Tibial nerve (tissue), 4 donors: ENCODE measurements around the gene CLASRP. TPM values are rescaled to one million over a fixed set of nuclear protein-coding genes. Genes with fewer than 3 reads are reported as not detected.
A peak's percentile ranks its signal among the peaks of the same experiment; 100 is the strongest.

Experiments
- DNase-seq, 2 donors: peaks; one replicate each; pipeline ENCODE4 v3.0.0-alpha.2; 2019; ENCODE audit warnings: low spot score in 2 of 2
- H3K27ac ChIP-seq, 4 donors: fragments of 200-600 bp; sonication (generic) in 3 of 4; one replicate each; pipeline ENCODE4 v1.5.1; 2017 to 2019; ENCODE audit warnings: mild to moderate bottlenecking in 1 of 4
- H3K27me3 ChIP-seq, 2 donors: fragments of 200-600 bp; sonication (generic) in 1 of 2; one replicate each; pipeline versions ENCODE4 v1.5.1 to v1.6.0; 2017 to 2019
- H3K36me3 ChIP-seq, 3 donors: fragments of 200-600 bp; sonication (generic); one replicate each; pipeline ENCODE4 v1.5.1; 2018 to 2019
- H3K4me1 ChIP-seq, 4 donors: fragments of 200-600 bp; sonication (generic) in 3 of 4; one replicate each; pipeline ENCODE4 v1.5.1; 2017 to 2019
- H3K4me3 ChIP-seq, 4 donors: fragments of 200-600 bp; sonication (generic) in 3 of 4; one replicate each; pipeline ENCODE4 v1.5.1; 2017 to 2019; ENCODE audit warnings: mild to moderate bottlenecking in 1 of 4, moderate library complexity in 1 of 4
- H3K9me3 ChIP-seq, 4 donors: fragments of 200-600 bp; sonication (generic) in 3 of 4; one replicate each; pipeline ENCODE4 v1.5.1; 2017 to 2019
- CTCF ChIP-seq, 5 experiments: fragments of 200-600 bp in 3 of 5; fragments of 450-650 bp in 2 of 5; sonication (generic) in 3 of 5; IDR thresholded peaks; one replicate each; pipeline ENCODE4 v1.5.1; 2016 to 2019; ENCODE audit warnings: antibody characterized with exemption in 5 of 5, mild to moderate bottlenecking in 3 of 5, moderate library complexity in 2 of 5
- EP300 ChIP-seq, 2 donors: sonication (generic); formaldehyde crosslinking; IDR thresholded peaks; one replicate each; pipeline ENCODE4 v1.6.1; 2017; ENCODE audit warnings: antibody characterized with exemption in 2 of 2, mild to moderate bottlenecking in 1 of 2
- POLR2A ChIP-seq, 2 donors: fragments of 450-650 bp; IDR thresholded peaks; one replicate each; pipeline ENCODE4 v1.6.1; 2017; ENCODE audit warnings: antibody characterized with exemption in 2 of 2, mild to moderate bottlenecking in 2 of 2, moderate library complexity in 2 of 2
- WGBS, 2 donors: methylation state at CpG; one replicate each; pipeline ENCODE4 v1.1.5; 2018; 5-methylcytosine and 5-hydroxymethylcytosine counted together
- total RNA-seq, 4 donors: library from RNA; depleted of rRNA; stranded (reverse); fragments of >200 nt; gene quantifications; one replicate each; pipeline ENCODE4 v1.1.0, GENCODE V29; 2016

The CLASRP gene
- total RNA-seq, 4 donors from 2014 or later, result 72.8 to 109 (median 95.5) TPM

DNA sequence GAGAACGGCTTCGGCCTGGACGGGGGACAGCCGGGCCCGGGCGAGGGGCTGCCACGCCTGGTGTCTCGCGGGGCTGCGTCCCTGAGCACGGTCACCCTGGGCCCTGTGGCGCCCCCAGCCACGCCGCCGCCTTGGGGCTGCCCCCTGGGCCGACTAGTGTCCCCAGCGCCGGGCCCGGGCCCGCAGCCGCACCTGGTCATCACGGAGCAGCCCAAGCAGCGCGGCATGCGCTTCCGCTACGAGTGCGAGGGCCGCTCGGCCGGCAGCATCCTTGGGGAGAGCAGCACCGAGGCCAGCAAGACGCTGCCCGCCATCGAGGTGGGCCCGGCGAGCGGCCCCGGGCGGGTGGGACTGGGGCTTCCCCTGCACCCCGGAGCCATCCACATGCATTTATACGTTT, 26.9 kb upstream of the CLASRP start:
- peaks cover 0 to 76% (median 5%) of the 10 kb centered on the region in 3 donors for H3K36me3 ChIP-seq
- no peaks in the 10 kb centered on the region for H3K27me3 ChIP-seq
- no peak overlapping the region for H3K27ac ChIP-seq
- TF ChIP-seq CTCF (IDR thresholded peaks at IDR 0.05) (no peak), POLR2A (IDR thresholded peaks at IDR 0.05) (no peak), EP300 (IDR thresholded peaks at IDR 0.05) (no peak)
- H3K9me3 ChIP-seq, result no peaks in the 10 kb centered on the region
- WGBS, 2 donors, result 96% methylated on average over 30 to 42 of the region's 42 CpGs
- H3K4me1 ChIP-seq, result peaks cover 0 to 4% (median 0%) of the 10 kb centered on the region in 4 donors
- H3K4me3 ChIP-seq, result no peak overlapping the region
- DNase-seq, result no peak

- Histone ChIP-seq H3K27ac (peak overlapping the region in 1 of 4 donors; percentile 9), H3K36me3 (peaks cover 0 to 66% (median 5%) of the 10 kb centered on the region in 3 donors), H3K4me3 (no peak overlapping the region), H3K4me1 (peaks cover 0 to 7% (median 0%) of the 10 kb centered on the region in 4 donors), H3K27me3 (no peaks in the 10 kb centered on the region), H3K9me3 (no peaks in the 10 kb centered on the region)
- 58 to 64% methylated on average over 13 of the region's 13 CpGs for WGBS, 2 donors
- TF ChIP-seq EP300 (IDR thresholded peaks at IDR 0.05) (no peak), POLR2A (IDR thresholded peaks at IDR 0.05) (no peak), CTCF (IDR thresholded peaks at IDR 0.05) (peak; percentile 39 to 66 (median 51))
- DNase-seq, result peak; percentile 21 to 74
These were observed 22.2 kb upstream of the CLASRP start for GRCh38 chr19:45016388-45017314.

GRCh38 chr19:45019187-45019586, 19.7 kb upstream of the CLASRP start:
- H3K9me3 ChIP-seq, result no peaks in the 10 kb centered on the region
- H3K4me3 ChIP-seq, result no peak overlapping the region
- H3K27ac ChIP-seq, result no peak overlapping the region
- H3K36me3 ChIP-seq, result peaks cover 0 to 52% (median under 1%) of the 10 kb centered on the region in 3 donors
- 80 to 82% methylated on average over 2 of the region's 2 CpGs for WGBS, 2 donors
- TF ChIP-seq EP300 (IDR thresholded peaks at IDR 0.05) (no peak), CTCF (IDR thresholded peaks at IDR 0.05) (no peak), POLR2A (IDR thresholded peaks at IDR 0.05) (no peak)
- H3K4me1 ChIP-seq, result peaks cover 0 to 7% (median 0%) of the 10 kb centered on the region in 4 donors
- DNase-seq, result no peak
- no peaks in the 10 kb centered on the region for H3K27me3 ChIP-seq

DNA sequence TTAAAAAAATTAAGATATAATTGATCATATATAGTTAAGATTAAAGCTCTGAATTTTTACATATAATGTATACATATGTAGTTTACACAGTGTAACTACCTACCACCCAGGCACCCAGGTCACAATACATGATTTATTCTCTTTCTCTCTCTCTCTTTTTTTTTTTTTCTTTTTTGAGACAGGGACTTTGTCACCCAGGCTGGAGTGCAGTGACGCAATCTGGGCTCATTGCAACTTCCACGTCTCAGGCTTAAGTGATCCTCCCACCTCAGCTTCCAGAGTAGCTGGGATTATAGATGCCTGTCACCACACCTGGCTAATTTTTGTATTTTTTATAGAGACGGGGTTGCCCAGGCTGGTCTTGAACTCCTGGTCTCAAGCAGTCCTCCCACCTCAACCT, 18.8 kb upstream of the CLASRP start:
- peaks cover 0 to 7% (median 0%) of the 10 kb centered on the region in 4 donors for H3K4me1 ChIP-seq
- H3K36me3 ChIP-seq, result peaks cover 0 to 49% (median 0%) of the 10 kb centered on the region in 3 donors
- H3K27ac ChIP-seq, result no peak overlapping the region
- TF ChIP-seq POLR2A (IDR thresholded peaks at IDR 0.05) (no peak), CTCF (IDR thresholded peaks at IDR 0.05) (no peak), EP300 (IDR thresholded peaks at IDR 0.05) (no peak)
- no peak overlapping the region for H3K4me3 ChIP-seq
- H3K27me3 ChIP-seq, result no peaks in the 10 kb centered on the region
- no peaks in the 10 kb centered on the region for H3K9me3 ChIP-seq
- 85 to 87% methylated on average over 3 of the region's 3 CpGs for WGBS, 2 donors
- no peak for DNase-seq

DNA sequence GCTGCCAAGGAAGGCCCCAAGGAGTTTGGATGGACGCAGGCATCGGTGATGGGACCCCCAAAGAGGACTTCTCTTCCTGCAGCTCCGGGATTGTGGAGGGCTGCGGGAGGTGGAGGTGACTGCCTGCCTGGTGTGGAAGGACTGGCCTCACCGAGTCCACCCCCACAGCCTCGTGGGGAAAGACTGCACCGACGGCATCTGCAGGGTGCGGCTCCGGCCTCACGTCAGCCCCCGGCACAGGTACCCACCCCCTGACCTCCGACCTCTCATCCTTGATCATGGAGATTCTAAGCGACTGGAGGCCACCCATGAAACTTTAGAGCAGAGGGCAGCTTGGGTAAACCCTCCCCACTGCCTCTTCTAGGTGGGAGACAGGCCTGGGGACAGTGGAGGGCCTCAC, 16.9 kb upstream of the CLASRP start:
- Histone ChIP-seq H3K36me3 (peaks cover 0 to 54% (median 0%) of the 10 kb centered on the region in 3 donors), H3K4me1 (peaks cover 0 to 3% (median 0%) of the 10 kb centered on the region in 4 donors), H3K27me3 (no peaks in the 10 kb centered on the region), H3K9me3 (no peaks in the 10 kb centered on the region), H3K27ac (no peak overlapping the region), H3K4me3 (no peak overlapping the region)
- DNase-seq, result no peak
- 68 to 71% methylated on average over 13 to 14 of the region's 14 CpGs for WGBS, 2 donors
- TF ChIP-seq POLR2A (IDR thresholded peaks at IDR 0.05) (no peak), CTCF (IDR thresholded peaks at IDR 0.05) (no peak), EP300 (IDR thresholded peaks at IDR 0.05) (no peak)
